Activated naive CD8-positive, alpha-beta T cell treated with anti-CD3 and anti-CD28 coated beads, Interleukin-2, amount 50 U/mL, for 24 hours (primary cell): ENCODE measurements around the gene TMEM132E.
A peak's percentile ranks its signal among the peaks of the same experiment; 100 is the strongest.

Experiments used
- ATAC-seq: fragments of 150-1000 bp; cut with Tn5 transposase; one replicate; pipeline ENCODE4 v1.10.0; 2021
- DNase-seq: peaks from one replicate; pipeline ENCODE4 v3.0.0; 2021
- H3K27ac Mint-ChIP-seq: one replicate; pipeline ENCODE4 v1.8.0; 2021; ENCODE audit warnings: mild to moderate bottlenecking, mixed read lengths
- H3K27me3 Mint-ChIP-seq: one replicate; pipeline ENCODE4 v1.8.0; 2021; ENCODE audit warnings: mixed read lengths
- H3K36me3 Mint-ChIP-seq: one replicate; pipeline ENCODE4 v1.8.0; 2021; ENCODE audit warnings: low read depth, mixed read lengths
- H3K4me1 Mint-ChIP-seq: one replicate; pipeline ENCODE4 v1.8.0; 2021; ENCODE audit warnings: mixed read lengths
- H3K4me3 Mint-ChIP-seq: one replicate; pipeline ENCODE4 v1.8.0; 2021; ENCODE audit warnings: mild to moderate bottlenecking, moderate library complexity, mixed read lengths
- H3K9me3 Mint-ChIP-seq: one replicate; pipeline ENCODE4 v1.8.0; 2021; ENCODE audit warnings: mixed read lengths

Gene TMEM132E

DNA sequence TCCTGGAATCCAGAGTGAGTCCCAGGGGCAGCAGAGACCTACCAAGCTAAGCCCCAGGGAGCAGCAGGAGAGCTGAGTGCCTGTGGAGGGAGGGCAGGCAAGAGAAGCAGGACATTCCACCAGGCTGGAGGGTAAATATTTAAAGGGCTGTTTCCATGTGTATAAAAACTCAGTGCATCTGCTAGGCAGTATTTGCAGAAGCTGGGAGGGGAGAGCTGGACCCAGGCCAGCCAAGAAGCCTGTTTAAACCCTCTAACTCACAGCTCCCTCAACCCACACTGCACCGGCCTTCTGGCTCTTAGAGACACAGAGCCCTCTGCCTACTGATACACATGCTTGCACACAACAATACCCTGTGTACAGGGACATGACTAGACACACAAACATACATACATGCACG is 22.5 kb upstream of the TMEM132E start:
- DNase-seq (no peak), ATAC-seq (no peak)
- Mint-ChIP-seq H3K36me3 (no peaks in the 10 kb centered on the region), H3K9me3 (no peaks in the 10 kb centered on the region), H3K27me3 (peaks cover 10% of the 10 kb centered on the region), H3K27ac (no peak overlapping the region), H3K4me3 (no peak overlapping the region), H3K4me1 (no peaks in the 10 kb centered on the region)

- Mint-ChIP-seq H3K4me1 (no peaks in the 10 kb centered on the region), H3K9me3 (no peaks in the 10 kb centered on the region), H3K4me3 (no peak overlapping the region), H3K27ac (no peak overlapping the region), H3K27me3 (peaks cover 12% of the 10 kb centered on the region), H3K36me3 (no peaks in the 10 kb centered on the region)
- DNase-seq = no peak
- no peak for ATAC-seq
Observed at GRCh38 chr17:34561328-34561727, 18.1 kb upstream of the TMEM132E start.

- DNase-seq = no peak
- no peak overlapping the region for H3K4me3 Mint-ChIP-seq
- no peaks in the 10 kb centered on the region for H3K4me1 Mint-ChIP-seq
- H3K27ac Mint-ChIP-seq = no peak overlapping the region
- H3K9me3 Mint-ChIP-seq = no peaks in the 10 kb centered on the region
- ATAC-seq = no peak
- no peaks in the 10 kb centered on the region for H3K36me3 Mint-ChIP-seq
- H3K27me3 Mint-ChIP-seq = peaks cover 12% of the 10 kb centered on the region
Observed at GRCh38 chr17:34562387-34562786, 17.0 kb upstream of the TMEM132E start.

DNA sequence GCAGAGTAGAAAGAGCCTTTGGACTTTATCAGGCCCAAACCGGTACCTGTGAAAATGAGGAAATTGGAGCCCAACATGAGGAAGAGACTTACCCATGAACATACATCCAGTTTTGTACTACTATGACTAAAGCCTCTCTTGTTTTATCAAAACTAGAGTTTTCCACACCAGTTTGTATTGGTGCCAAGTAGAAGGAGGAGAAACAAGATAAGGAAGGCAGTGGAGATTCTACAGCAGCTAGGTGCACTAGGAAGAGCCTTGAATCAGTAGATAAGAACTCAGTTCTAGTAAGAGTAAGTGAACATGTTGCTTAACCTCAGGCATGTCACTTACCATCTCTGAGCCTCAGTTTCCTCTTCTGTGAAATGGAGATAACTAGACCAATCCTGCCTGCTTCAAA is 13.7 kb upstream of the TMEM132E start:
- H3K27me3 Mint-ChIP-seq = peaks cover 21% of the 10 kb centered on the region
- H3K27ac Mint-ChIP-seq = no peak overlapping the region
- no peak overlapping the region for H3K4me3 Mint-ChIP-seq
- no peaks in the 10 kb centered on the region for H3K9me3 Mint-ChIP-seq
- H3K4me1 Mint-ChIP-seq = no peaks in the 10 kb centered on the region
- DNase-seq = no peak
- peaks cover under 1% of the 10 kb centered on the region for H3K36me3 Mint-ChIP-seq
- ATAC-seq = no peak

- H3K36me3 Mint-ChIP-seq = peaks cover 1% of the 10 kb centered on the region
- H3K4me3 Mint-ChIP-seq = no peak overlapping the region
- no peaks in the 10 kb centered on the region for H3K4me1 Mint-ChIP-seq
- peaks cover 23% of the 10 kb centered on the region for H3K27me3 Mint-ChIP-seq
- no peaks in the 10 kb centered on the region for H3K9me3 Mint-ChIP-seq
- ATAC-seq (no peak), DNase-seq (no peak)
- H3K27ac Mint-ChIP-seq = no peak overlapping the region
Observed at GRCh38 chr17:34566201-34566600, 13.2 kb upstream of the TMEM132E start.

GRCh38 chr17:34566873-34567272 is 12.5 kb upstream of the TMEM132E start:
- Mint-ChIP-seq H3K4me1 (no peaks in the 10 kb centered on the region), H3K9me3 (no peaks in the 10 kb centered on the region), H3K27me3 (peaks cover 25% of the 10 kb centered on the region), H3K36me3 (peaks cover 1% of the 10 kb centered on the region), H3K27ac (no peak overlapping the region), H3K4me3 (no peak overlapping the region)
- no peak for DNase-seq
- ATAC-seq = no peak

GRCh38 chr17:34567691-34568465 is 11.5 kb upstream of the TMEM132E start:
- Mint-ChIP-seq H3K4me3 (no peak overlapping the region), H3K27me3 (peaks cover 33% of the 10 kb centered on the region), H3K9me3 (no peaks in the 10 kb centered on the region), H3K27ac (no peak overlapping the region), H3K4me1 (no peaks in the 10 kb centered on the region), H3K36me3 (peaks cover 1% of the 10 kb centered on the region)
- ATAC-seq = no peak
- DNase-seq = no peak

- Mint-ChIP-seq H3K9me3 (no peaks in the 10 kb centered on the region), H3K27ac (no peak overlapping the region), H3K4me1 (no peaks in the 10 kb centered on the region), H3K4me3 (no peak overlapping the region), H3K27me3 (peaks cover 36% of the 10 kb centered on the region), H3K36me3 (peaks cover 1% of the 10 kb centered on the region)
- DNase-seq = no peak
- ATAC-seq = no peak
Observed at GRCh38 chr17:34568953-34569352, 10.4 kb upstream of the TMEM132E start.

DNA sequence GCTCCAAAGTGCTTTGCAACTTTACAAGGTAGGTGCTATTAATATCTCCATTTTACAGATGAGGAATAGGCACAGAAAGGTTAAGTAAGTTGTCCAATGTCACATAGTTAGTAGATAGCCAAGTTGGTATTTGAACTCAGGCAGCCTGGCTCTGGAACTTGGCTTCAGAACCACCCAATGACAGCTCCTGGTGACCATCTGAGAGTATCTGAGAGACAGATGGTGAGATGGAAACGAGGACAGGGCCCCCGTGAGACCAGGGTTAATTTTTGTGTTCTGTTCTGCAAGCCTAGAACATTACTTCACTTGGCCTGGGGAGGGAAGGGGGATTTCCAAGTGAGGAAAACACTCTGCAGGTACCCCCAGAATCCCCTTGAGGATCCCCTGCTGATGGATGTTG is 9.8 kb upstream of the TMEM132E start:
- Mint-ChIP-seq H3K36me3 (peaks cover 1% of the 10 kb centered on the region), H3K9me3 (no peaks in the 10 kb centered on the region), H3K27ac (no peak overlapping the region), H3K4me1 (no peaks in the 10 kb centered on the region), H3K27me3 (peaks cover 36% of the 10 kb centered on the region), H3K4me3 (no peak overlapping the region)
- DNase-seq (no peak), ATAC-seq (no peak)

- Mint-ChIP-seq H3K27me3 (peaks cover 40% of the 10 kb centered on the region), H3K36me3 (peaks cover 1% of the 10 kb centered on the region), H3K4me3 (no peak overlapping the region), H3K27ac (no peak overlapping the region), H3K4me1 (no peaks in the 10 kb centered on the region), H3K9me3 (no peaks in the 10 kb centered on the region)
- no peak for DNase-seq
- no peak for ATAC-seq
Observed at GRCh38 chr17:34570506-34570905, 8.9 kb upstream of the TMEM132E start.

DNA sequence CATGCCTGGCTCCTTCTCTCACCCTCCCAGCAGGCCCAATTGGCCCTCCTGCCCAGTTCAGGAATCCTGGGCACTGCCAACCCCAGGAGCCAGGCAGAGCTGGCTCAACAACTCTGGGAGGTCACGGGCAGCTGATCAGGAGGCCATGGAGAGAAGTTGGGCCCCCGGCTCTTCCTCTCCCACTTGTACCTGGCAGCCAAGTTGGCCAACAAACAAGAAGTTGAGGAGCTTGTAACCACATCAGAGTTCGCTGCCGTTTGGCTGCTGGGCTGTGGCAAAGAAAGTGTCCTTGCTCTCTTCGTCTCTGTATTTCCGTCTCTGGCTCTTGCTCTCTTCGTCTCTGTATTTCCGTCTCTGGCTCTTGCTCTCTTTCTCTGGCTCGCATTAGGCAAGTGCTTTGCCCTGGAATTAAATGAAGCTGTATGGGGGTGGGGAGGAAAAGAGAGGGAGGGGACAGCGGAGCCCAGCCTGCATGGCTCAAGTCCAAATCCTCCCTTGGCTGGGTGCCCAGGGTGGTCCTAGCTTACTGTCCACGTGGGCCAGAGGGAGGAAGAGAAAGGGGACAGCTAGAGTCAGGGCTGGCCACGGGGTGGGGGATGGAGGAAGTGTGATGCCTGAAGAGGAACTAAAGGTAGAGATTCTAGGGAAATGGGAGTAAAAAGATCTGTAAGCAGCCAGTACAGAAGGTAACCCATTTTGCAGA is 7.8 kb upstream of the TMEM132E start:
- DNase-seq (no peak), ATAC-seq (no peak)
- Mint-ChIP-seq H3K4me3 (no peak overlapping the region), H3K9me3 (no peaks in the 10 kb centered on the region), H3K27ac (no peak overlapping the region), H3K27me3 (peaks cover 44% of the 10 kb centered on the region), H3K36me3 (peaks cover 1% of the 10 kb centered on the region), H3K4me1 (no peaks in the 10 kb centered on the region)

GRCh38 chr17:34572483-34572882 is 6.9 kb upstream of the TMEM132E start:
- no peak overlapping the region for H3K27ac Mint-ChIP-seq
- no peaks in the 10 kb centered on the region for H3K9me3 Mint-ChIP-seq
- H3K4me3 Mint-ChIP-seq = no peak overlapping the region
- ATAC-seq (no peak), DNase-seq (no peak)
- peaks cover 1% of the 10 kb centered on the region for H3K36me3 Mint-ChIP-seq
- H3K4me1 Mint-ChIP-seq = peaks cover 2% of the 10 kb centered on the region
- peaks cover 49% of the 10 kb centered on the region for H3K27me3 Mint-ChIP-seq

DNA sequence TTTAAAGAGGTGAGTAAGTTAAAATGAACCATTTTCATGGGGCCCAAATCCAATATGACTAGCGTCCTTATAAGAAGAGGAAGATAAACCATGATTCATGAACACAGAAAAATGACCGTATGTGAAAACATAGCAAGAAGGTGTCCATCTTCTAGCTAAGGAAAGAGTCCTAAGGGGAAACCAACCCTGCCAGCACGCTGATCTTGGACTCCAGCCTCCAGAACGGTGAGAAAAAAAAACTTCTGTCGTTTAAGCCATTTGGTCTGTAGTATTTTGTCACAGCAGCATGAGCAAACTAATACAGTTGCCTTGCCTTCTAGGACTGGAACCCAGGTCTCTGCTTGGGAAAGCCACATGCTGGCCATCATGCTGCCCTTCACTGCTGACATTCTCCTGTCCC is 4.2 kb upstream of the TMEM132E start:
- Mint-ChIP-seq H3K4me3 (no peak overlapping the region), H3K4me1 (peaks cover 5% of the 10 kb centered on the region), H3K27me3 (peaks cover 65% of the 10 kb centered on the region), H3K36me3 (peaks cover 1% of the 10 kb centered on the region), H3K9me3 (no peaks in the 10 kb centered on the region), H3K27ac (no peak overlapping the region)
- DNase-seq (no peak), ATAC-seq (no peak)

DNA sequence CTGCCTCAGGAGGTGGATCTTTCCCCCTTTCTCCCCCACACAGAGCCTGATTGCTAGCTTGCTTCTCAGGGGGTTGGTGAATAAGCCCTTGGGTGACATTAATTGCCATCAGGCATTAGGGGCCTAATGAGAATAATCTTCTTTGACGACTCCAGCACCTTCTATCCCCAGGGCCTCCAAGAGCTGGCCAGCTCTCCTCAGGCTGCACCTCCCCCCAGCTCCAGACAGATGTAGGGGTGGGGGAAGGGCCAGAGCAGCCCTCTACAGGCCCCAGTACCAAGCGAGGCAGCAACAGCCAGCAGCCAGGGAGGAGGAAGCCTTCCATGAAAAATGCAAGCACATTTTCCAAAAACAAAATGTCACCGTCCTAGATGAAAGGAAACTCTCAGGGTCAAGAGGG is 1.4 kb upstream of the TMEM132E start:
- Mint-ChIP-seq H3K36me3 (no peaks in the 10 kb centered on the region), H3K27me3 (peaks cover 62% of the 10 kb centered on the region), H3K9me3 (no peaks in the 10 kb centered on the region), H3K27ac (no peak overlapping the region), H3K4me3 (no peak overlapping the region), H3K4me1 (peaks cover 8% of the 10 kb centered on the region)
- DNase-seq (no peak), ATAC-seq (no peak)

DNA sequence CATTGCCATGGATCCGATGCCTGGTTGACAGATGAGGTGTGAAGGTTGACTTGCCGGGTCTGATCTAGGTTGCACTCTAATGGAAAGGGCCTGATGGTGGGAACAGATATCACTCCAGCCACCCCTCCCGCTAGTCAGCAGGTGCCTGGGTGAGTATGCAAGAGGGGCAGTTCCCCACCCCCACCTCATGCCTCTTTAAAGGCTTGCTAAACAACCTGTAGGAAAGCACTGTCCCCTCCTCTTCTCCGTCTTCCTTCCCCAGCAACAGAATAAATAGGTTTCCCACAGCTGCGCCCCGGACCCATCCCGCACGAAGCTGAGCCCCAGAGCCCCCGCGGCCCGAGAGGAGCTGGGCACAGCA is 746 bp upstream of the TMEM132E start:
- ATAC-seq (no peak), DNase-seq (no peak)
- no peaks in the 10 kb centered on the region for H3K36me3 Mint-ChIP-seq
- peaks cover 8% of the 10 kb centered on the region for H3K4me1 Mint-ChIP-seq
- peak overlapping the region; percentile 33 for H3K4me3 Mint-ChIP-seq
- no peak overlapping the region for H3K27ac Mint-ChIP-seq
- peaks cover 62% of the 10 kb centered on the region for H3K27me3 Mint-ChIP-seq
- no peaks in the 10 kb centered on the region for H3K9me3 Mint-ChIP-seq
